MCF 10A (cell line): ENCODE results near the gene PRRT3. TPM values are rescaled to one million over a fixed set of nuclear protein-coding genes. Genes with fewer than 3 reads are reported as not detected.

Source experiments
- BruUV-seq: library from RNA; stranded (reverse); fragments of 400-500 nt; replicated peaks from 2 replicates; lab custom pipeline; 2021; lab: Mats Ljungman, UMichigan
- CTCF ChIA-PET: fragments of 300-600 bp; sonication (Branson Sonifier 250); formaldehyde crosslinking; extraction: SDS; loops from one replicate; lab custom pipeline; 2021; ENCODE audit warnings: antibody characterized with exemption, inconsistent platforms; lab: Yijun Ruan, JAX
- POLR2A ChIA-PET: fragments of 300-600, 350-650 bp; sonication (Branson Sonifier 250); formaldehyde crosslinking; extraction: SDS; loops from one replicate; lab custom pipeline; 2020; ENCODE audit warnings: antibody characterized with exemption, inconsistent platforms; lab: Yijun Ruan, JAX
- DNase-seq: peaks from one replicate; pipeline ENCODE4 v3.0.0-alpha.2; 2018; ENCODE audit not compliant: unreplicated experiment
- H3K27ac Mint-ChIP-seq: one replicate; pipeline ENCODE4 v1.8.0; 2022; ENCODE audit warnings: mild to moderate bottlenecking, low read depth, mixed read lengths; ENCODE audit not compliant: unreplicated experiment
- H3K27me3 Mint-ChIP-seq: one replicate; pipeline ENCODE4 v1.8.0; 2022; ENCODE audit warnings: mixed read lengths; ENCODE audit not compliant: insufficient read depth, unreplicated experiment
- H3K36me3 Mint-ChIP-seq: one replicate; pipeline ENCODE4 v1.8.0; 2022; ENCODE audit warnings: mild to moderate bottlenecking, moderate library complexity, mixed read lengths; ENCODE audit not compliant: insufficient read depth, unreplicated experiment
- H3K4me1 Mint-ChIP-seq: one replicate; pipeline ENCODE4 v1.8.0; 2022; ENCODE audit warnings: mixed read lengths; ENCODE audit not compliant: insufficient read depth, unreplicated experiment
- H3K4me3 Mint-ChIP-seq: one replicate; pipeline ENCODE4 v1.8.0; 2022; ENCODE audit warnings: mild to moderate bottlenecking, moderate library complexity, mixed read lengths; ENCODE audit not compliant: unreplicated experiment
- H3K9me3 Mint-ChIP-seq: one replicate; pipeline ENCODE4 v1.8.0; 2022; ENCODE audit warnings: mixed read lengths; ENCODE audit not compliant: unreplicated experiment
- CTCF ChIP-seq: fragments of 200-600 bp; IDR thresholded peaks from one replicate; pipeline ENCODE4 v1.8.0; 2022; ENCODE audit warnings: antibody characterized with exemption, mild to moderate bottlenecking; ENCODE audit not compliant: unreplicated experiment
- intact Hi-C: fragments of 100-400 bp; cut with micrococcal nuclease; formaldehyde crosslinking; loops from 2 replicates; pipeline ENCODE4 v1.14.1; 2022
- total RNA-seq: library from RNA; stranded (reverse); gene quantifications from 2 replicates; pipeline ENCODE4 v1.2.3, GENCODE V29; 2022

Gene PRRT3
- total RNA-seq, 1 experiment from 2014 or later: 1.3 TPM

DNA sequence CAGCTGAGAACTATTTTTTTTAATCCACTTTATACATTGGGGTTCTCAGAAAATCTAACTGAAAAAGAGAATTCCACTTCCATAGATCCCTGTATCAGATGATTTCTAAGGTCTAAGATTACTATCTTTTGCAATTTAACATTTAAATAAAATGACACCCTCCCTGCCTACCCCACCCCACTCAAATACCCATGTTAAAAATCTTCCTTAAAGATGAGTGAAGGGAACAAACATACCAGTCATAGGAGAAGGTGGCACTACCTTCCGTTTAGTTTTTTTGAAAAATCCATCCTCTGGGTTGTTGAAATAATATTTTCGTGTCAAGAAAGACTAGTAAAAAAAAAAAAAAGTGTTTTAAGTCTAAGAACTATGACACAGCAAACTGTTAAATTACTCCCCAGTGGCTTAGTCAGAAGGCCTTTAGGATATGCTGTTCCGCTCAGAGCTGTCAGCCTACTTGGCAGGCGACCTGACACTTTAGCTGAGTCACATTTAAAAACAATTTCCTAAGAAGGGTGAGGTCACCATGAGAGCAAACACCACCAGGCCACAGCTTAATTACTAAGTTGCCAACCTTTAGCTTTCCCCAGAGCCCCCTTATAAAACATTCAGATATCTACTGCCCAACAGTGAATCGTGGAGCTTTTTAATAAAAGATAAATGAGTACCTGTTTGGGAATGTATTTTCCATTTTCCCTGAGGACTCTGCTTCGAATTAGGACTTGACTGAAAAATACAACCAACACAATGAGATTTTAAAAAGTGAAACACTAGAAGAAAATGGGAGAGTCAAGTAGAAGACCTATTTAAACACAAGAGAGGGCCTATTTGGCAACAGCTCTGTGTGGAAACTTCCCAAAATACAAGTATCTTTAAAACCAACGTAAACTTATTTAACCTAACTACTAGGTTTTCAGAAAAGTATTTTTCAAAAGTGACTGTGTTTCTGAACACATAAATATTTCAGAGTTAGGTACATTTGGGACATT is 24.8 kb upstream of the PRRT3 start:
- peak overlapping the region; percentile 70 for H3K27ac Mint-ChIP-seq
- ChIA-PET CTCF (interaction anchor here (0.7 to 1.6 kb wide), 3 partner anchors 30 to 215 kb away, joined by 3 to 6 read pairs (median 3); partner anchors contain the start of gene VHL), POLR2A (interaction anchor here (0.6 to 3.1 kb wide), 20 partner anchors 10 to 578 kb away, joined by 3 to 49 read pairs (median 4); partner anchors contain the start of genes BRPF1, EMC3, FANCD2 and RPUSD3)
- DNase-seq: peak; percentile 97
- TF ChIP-seq CTCF: no peak
- H3K9me3 Mint-ChIP-seq: no peaks in the 10 kb centered on the region
- H3K4me1 Mint-ChIP-seq: peaks cover 26% of the 10 kb centered on the region
- peaks cover 79% of the 10 kb centered on the region for H3K36me3 Mint-ChIP-seq
- intact Hi-C loops: loop anchor here (1.0 kb wide), 1 partner anchor 10 kb away; no protein-coding TSS in a partner anchor
- TSS peak; percentile 44 for BruUV-seq
- H3K4me3 Mint-ChIP-seq: peak overlapping the region; percentile 39
- H3K27me3 Mint-ChIP-seq: no peaks in the 10 kb centered on the region

- Mint-ChIP-seq H3K4me3 (no peak overlapping the region), H3K36me3 (peaks cover 97% of the 10 kb centered on the region), H3K27ac (peak overlapping the region; percentile 50), H3K9me3 (no peaks in the 10 kb centered on the region), H3K4me1 (peaks cover 10% of the 10 kb centered on the region), H3K27me3 (no peaks in the 10 kb centered on the region)
- CTCF ChIA-PET: interaction anchor here (0.6 to 1.0 kb wide), 3 partner anchors 24 to 220 kb away, joined by 3 to 4 read pairs (median 4); partner anchors contain the start of gene OGG1
- no peak for TF ChIP-seq CTCF
- BruUV-seq: no TSS peak
- peak; percentile 70 for DNase-seq
- POLR2A ChIA-PET: interaction anchor here (0.6 to 1.3 kb wide), 11 partner anchors 11 to 126 kb away, joined by 3 to 8 read pairs (median 3); partner anchors contain the start of genes FANCD2 and RPUSD3
- intact Hi-C loops: no loop called here
Measured at GRCh38 chr3:9970020-9970652, 17.9 kb upstream of the PRRT3 start.

DNA sequence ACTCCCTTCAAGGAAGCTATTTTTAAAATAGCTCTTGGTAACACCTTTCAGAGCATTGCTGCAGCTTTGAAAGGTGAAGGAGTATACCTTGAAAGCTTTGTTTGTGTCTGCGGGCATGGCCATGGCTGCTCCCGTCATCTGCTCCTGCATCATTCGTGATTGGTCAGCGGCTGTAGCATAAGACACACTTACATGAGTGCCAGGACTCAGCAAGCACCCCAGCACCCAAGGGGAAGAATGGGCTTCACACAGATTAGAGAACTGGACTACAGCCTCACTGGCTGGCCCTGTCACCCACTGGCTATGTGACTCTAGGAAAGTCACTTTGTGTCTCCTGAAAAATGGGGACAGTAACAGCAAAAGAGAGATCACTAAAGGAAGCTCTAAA is 17.4 kb upstream of the PRRT3 start:
- H3K36me3 Mint-ChIP-seq: peaks cover 94% of the 10 kb centered on the region
- intact Hi-C loops: no loop called here
- no peak overlapping the region for H3K4me3 Mint-ChIP-seq
- ChIA-PET CTCF (interaction anchor here (0.6 to 1.1 kb wide), 3 partner anchors 14 to 220 kb away, joined by 3 to 4 read pairs (median 4); partner anchors contain the start of gene OGG1), POLR2A (interaction anchor here (0.6 to 1.3 kb wide), 11 partner anchors 12 to 126 kb away, joined by 3 to 8 read pairs (median 3); partner anchors contain the start of genes FANCD2 and RPUSD3)
- no peaks in the 10 kb centered on the region for H3K9me3 Mint-ChIP-seq
- DNase-seq: no peak
- no peak for TF ChIP-seq CTCF
- H3K27ac Mint-ChIP-seq: peak overlapping the region; percentile 50
- BruUV-seq: no TSS peak
- H3K27me3 Mint-ChIP-seq: no peaks in the 10 kb centered on the region
- H3K4me1 Mint-ChIP-seq: peaks cover 10% of the 10 kb centered on the region
